H1 (cell line): ENCODE results near the gene NDUFB10. TPM values are rescaled to one million over a fixed set of nuclear protein-coding genes. Genes with fewer than 3 reads are reported as not detected.
A peak's percentile ranks its signal among the peaks of the same experiment; 100 is the strongest.

ENCODE experiments used
- ASH2L ChIP-seq: fragments of 200-600, 300-600 bp; sonication (generic); IDR thresholded peaks from one replicate; pipeline ENCODE4 v1.7.1; 2017; ENCODE audit warnings: low read length
- BCL11A ChIP-seq, 2 experiments: IDR thresholded peaks; one replicate each; pipeline ENCODE4 v1.6.1; 2011; ENCODE audit warnings: low read depth in 2 of 2, low read length in 2 of 2, mild to moderate bottlenecking in 2 of 2
- BRCA1 ChIP-seq: IDR thresholded peaks from 2 replicates; pipeline ENCODE4 v1.6.1; 2012; ENCODE audit warnings: low read depth, low read length, improper control_type of control experiment
- CBX8 ChIP-seq: fragments of 300-800, 300-1000 bp; sonication (generic); IDR thresholded peaks from 2 replicates; pipeline ENCODE4 v1.7.1; 2016; ENCODE audit warnings: low read depth, low read length, borderline replicate concordance
- CEBPB ChIP-seq: IDR thresholded peaks from 2 replicates; pipeline ENCODE4 v1.6.1; 2012; ENCODE audit warnings: low read depth, low read length
- CHD2 ChIP-seq: IDR thresholded peaks from 2 replicates; pipeline ENCODE4 v1.6.1; 2012; ENCODE audit warnings: low read length, improper control_type of control experiment
- CTBP2 ChIP-seq: IDR thresholded peaks from 2 replicates; pipeline ENCODE4 v1.7.0; 2011; ENCODE audit warnings: borderline replicate concordance, mild to moderate bottlenecking, moderate library complexity, mixed read lengths, low read length; ENCODE audit not compliant: insufficient read depth, insufficient read length
- EZH2 ChIP-seq: fragments of 200-600 bp; sonication (generic); IDR thresholded peaks from 2 replicates; pipeline ENCODE4 v1.7.1; 2012; ENCODE audit warnings: low read depth, mild to moderate bottlenecking, moderate library complexity, low read length, inconsistent platforms; ENCODE audit not compliant: severe bottlenecking
- FOSL1 ChIP-seq: IDR thresholded peaks from 2 replicates; pipeline ENCODE4 v1.6.1; 2011; ENCODE audit warnings: mild to moderate bottlenecking, low read depth, low read length, moderate library complexity; ENCODE audit not compliant: insufficient read depth
- GABPA ChIP-seq: IDR thresholded peaks from 2 replicates; pipeline ENCODE4 v1.6.1; 2011; ENCODE audit warnings: mild to moderate bottlenecking, low read length, moderate library complexity, borderline replicate concordance; ENCODE audit not compliant: insufficient read depth
- JUN ChIP-seq: IDR thresholded peaks from 2 replicates; pipeline ENCODE4 v1.6.1; 2011; ENCODE audit warnings: low read depth, mild to moderate bottlenecking, improper control_type of control experiment, low read length
- JUND ChIP-seq: IDR thresholded peaks from 2 replicates; pipeline ENCODE4 v1.6.1; 2011; ENCODE audit warnings: mild to moderate bottlenecking, improper control_type of control experiment, low read length
- MAFK ChIP-seq: IDR thresholded peaks from 2 replicates; pipeline ENCODE4 v1.6.1; 2012; ENCODE audit warnings: low read depth, mild to moderate bottlenecking, improper control_type of control experiment, low read length
- PHF8 ChIP-seq: fragments of 200-600 bp; sonication (generic); conservative IDR thresholded peaks from 2 replicates; pipeline ENCODE4 v1.7.1; 2012; ENCODE audit warnings: low read depth, mild to moderate bottlenecking, inconsistent platforms, low read length, moderate library complexity
- POLR2A ChIP-seq, 2 experiments: IDR thresholded peaks; 1 replicate in 1 of 2; 2 replicates in 1 of 2; pipeline ENCODE4 v1.6.1; 2011; ENCODE audit warnings: low read depth in 2 of 2, low read length in 2 of 2, mild to moderate bottlenecking in 2 of 2; ENCODE audit errors: control extremely low read depth in 1 of 2
- POU5F1 ChIP-seq: IDR thresholded peaks from 2 replicates; pipeline ENCODE4 v1.6.1; 2011; ENCODE audit warnings: low read depth, mild to moderate bottlenecking, low read length, moderate library complexity
- RNF2 ChIP-seq: fragments of 200-900, 300-1000 bp; sonication (generic); IDR thresholded peaks from 2 replicates; pipeline ENCODE4 v1.7.1; 2016; ENCODE audit warnings: borderline replicate concordance, low read depth, mild to moderate bottlenecking, antibody characterized with exemption, low read length; ENCODE audit not compliant: poor library complexity, severe bottlenecking; ENCODE audit errors: missing control alignments
- RXRA ChIP-seq: IDR thresholded peaks from 2 replicates; pipeline ENCODE4 v1.6.1; 2011; ENCODE audit warnings: low read depth, mild to moderate bottlenecking, low read length, moderate library complexity; ENCODE audit not compliant: insufficient read depth
- SIX5 ChIP-seq: IDR thresholded peaks from 2 replicates; pipeline ENCODE4 v1.6.1; 2011; ENCODE audit warnings: mild to moderate bottlenecking, low read depth, low read length
- SRF ChIP-seq: IDR thresholded peaks from 2 replicates; pipeline ENCODE4 v1.6.1; 2011; ENCODE audit warnings: mild to moderate bottlenecking, low read depth, low read length, moderate library complexity
- TCF12 ChIP-seq: IDR thresholded peaks from 2 replicates; pipeline ENCODE4 v1.6.1; 2011; ENCODE audit warnings: low read depth, mild to moderate bottlenecking, low read length
- polyA plus RNA-seq, 7 experiments: library from polyadenylated mRNA; depleted of rRNA in 3 of 7; stranded (reverse) in 5 of 7; unstranded in 2 of 7; fragments of >200 nt in 5 of 7; fragments of 200-250 nt in 2 of 7; gene quantifications; 1 replicate in 5 of 7; 2 replicates in 1 of 7; 4 replicates in 1 of 7; pipeline versions ENCODE4 v1.2.1 to v1.2.3, GENCODE V29; 2011 to 2013; ENCODE audit warnings: missing spikeins in 2 of 7, mixed read lengths in 2 of 7
- total RNA-seq: library from RNA; stranded (reverse); fragmentation: NEBNext Ultra II Directional; extraction: Animal tissue kit (Norgen Biotek cat#: 25700); gene quantifications from 2 replicates; pipeline ENCODE4 v1.2.1, GENCODE V29; 2021
- TF ChIP-seq, protein P1 (sequence below), 3 experiments: IDR thresholded peaks; 1 replicate in 2 of 3; 2 replicates in 1 of 3; pipeline versions ENCODE4 v1.5.1 to v1.6.1; 2011; ENCODE audit warnings: low read length in 3 of 3, mild to moderate bottlenecking in 3 of 3, inconsistent platforms in 2 of 3, low read depth in 1 of 3, moderate library complexity in 1 of 3; ENCODE audit not compliant: insufficient read depth in 1 of 3; ENCODE audit errors: control extremely low read depth in 1 of 3

NDUFB10 gene
- total and polyA plus RNA-seq, 2 of the 8 experiments (the other 6 are each of a cell fraction or from before 2014, with no cell fraction given): 183 to 194 TPM

GRCh38 chr16:1942810-1943726, 16.3 kb upstream of the NDUFB10 start, which contains the start of gene MSRB1 (continued):
- no peak for TF ChIP-seq RNF2
- TF ChIP-seq SIX5: no peak
- no peak for TF ChIP-seq CHD2
- TF ChIP-seq EZH2: no peak
- no peak for TF ChIP-seq RXRA
- no peak for TF ChIP-seq BCL11A (IDR thresholded peaks at IDR 0.05; ENCODE audit: low read depth in 2 of 2, low read length in 2 of 2)
- no peak for TF ChIP-seq ASH2L
- TF ChIP-seq GABPA: 0 out of 2 replicates have a peak, but pooled peaks have one; percentile 25
- TF ChIP-seq, protein P1, sequence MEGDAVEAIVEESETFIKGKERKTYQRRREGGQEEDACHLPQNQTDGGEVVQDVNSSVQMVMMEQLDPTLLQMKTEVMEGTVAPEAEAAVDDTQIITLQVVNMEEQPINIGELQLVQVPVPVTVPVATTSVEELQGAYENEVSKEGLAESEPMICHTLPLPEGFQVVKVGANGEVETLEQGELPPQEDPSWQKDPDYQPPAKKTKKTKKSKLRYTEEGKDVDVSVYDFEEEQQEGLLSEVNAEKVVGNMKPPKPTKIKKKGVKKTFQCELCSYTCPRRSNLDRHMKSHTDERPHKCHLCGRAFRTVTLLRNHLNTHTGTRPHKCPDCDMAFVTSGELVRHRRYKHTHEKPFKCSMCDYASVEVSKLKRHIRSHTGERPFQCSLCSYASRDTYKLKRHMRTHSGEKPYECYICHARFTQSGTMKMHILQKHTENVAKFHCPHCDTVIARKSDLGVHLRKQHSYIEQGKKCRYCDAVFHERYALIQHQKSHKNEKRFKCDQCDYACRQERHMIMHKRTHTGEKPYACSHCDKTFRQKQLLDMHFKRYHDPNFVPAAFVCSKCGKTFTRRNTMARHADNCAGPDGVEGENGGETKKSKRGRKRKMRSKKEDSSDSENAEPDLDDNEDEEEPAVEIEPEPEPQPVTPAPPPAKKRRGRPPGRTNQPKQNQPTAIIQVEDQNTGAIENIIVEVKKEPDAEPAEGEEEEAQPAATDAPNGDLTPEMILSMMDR (IDR thresholded peaks at IDR 0.05; ENCODE audit: control extremely low read depth in 1 of 3, insufficient read depth in 1 of 3, low read depth in 1 of 3, low read length in 3 of 3): no peak; a peak in 1 of 4 replicates
- TF ChIP-seq BRCA1: no peak
- no peak for TF ChIP-seq CBX8
- no peak for TF ChIP-seq SRF
- no peak for TF ChIP-seq FOSL1
- TF ChIP-seq PHF8: peak; percentile 87
- TF ChIP-seq POU5F1: no peak
- TF ChIP-seq JUND: no peak
- no peak for TF ChIP-seq MAFK
- no peak for TF ChIP-seq CEBPB
- no peak for TF ChIP-seq TCF12
- TF ChIP-seq CTBP2: no peak
- peak in 1 of 2 experiments; percentile 80; a peak in 2 of 3 replicates for TF ChIP-seq POLR2A (IDR thresholded peaks at IDR 0.05; ENCODE audit: control extremely low read depth in 1 of 2, low read depth in 2 of 2, low read length in 2 of 2)
- no peak for TF ChIP-seq JUN
